ENCODE results near the gene IL1RAPL2.

IL1RAPL2 gene

GRCh38 chrX:104696667-104697066 lies 130.7 kb downstream of the IL1RAPL2 start:
- H3K4me3 ChIP-seq (ENCODE audit: control insufficient read depth, low read depth, low read length): no peak overlapping the region
- TF ChIP-seq CTCF (IDR thresholded peaks at IDR 0.05; ENCODE audit: control insufficient read depth, insufficient read depth, low read depth, low read length, missing control alignments): no peak
- no peak for DNase-seq (ENCODE audit: low read depth)

GRCh38 chrX:104697294-104697693 lies 131.3 kb downstream of the IL1RAPL2 start:
- no peak overlapping the region for H3K4me3 ChIP-seq (ENCODE audit: control insufficient read depth, low read depth, low read length)
- TF ChIP-seq CTCF (IDR thresholded peaks at IDR 0.05; ENCODE audit: control insufficient read depth, insufficient read depth, low read depth, low read length, missing control alignments): no peak
- no peak for DNase-seq (ENCODE audit: low read depth)

- DNase-seq (ENCODE audit: low read depth): no peak
- H3K4me3 ChIP-seq (ENCODE audit: control insufficient read depth, low read depth, low read length): no peak overlapping the region
- TF ChIP-seq CTCF (IDR thresholded peaks at IDR 0.05; ENCODE audit: control insufficient read depth, insufficient read depth, low read depth, low read length, missing control alignments): no peak
Measured at GRCh38 chrX:104707042-104707441, 141.0 kb downstream of the IL1RAPL2 start.

- H3K4me3 ChIP-seq (ENCODE audit: control insufficient read depth, low read depth, low read length): no peak overlapping the region
- no peak for TF ChIP-seq CTCF (IDR thresholded peaks at IDR 0.05; ENCODE audit: control insufficient read depth, insufficient read depth, low read depth, low read length, missing control alignments)
- DNase-seq (ENCODE audit: low read depth): no peak
Measured at GRCh38 chrX:104707572-104707971, 141.6 kb downstream of the IL1RAPL2 start.

GRCh38 chrX:104712515-104712914 lies 146.5 kb downstream of the IL1RAPL2 start:
- no peak for TF ChIP-seq CTCF (IDR thresholded peaks at IDR 0.05; ENCODE audit: control insufficient read depth, insufficient read depth, low read depth, low read length, missing control alignments)
- DNase-seq (ENCODE audit: low read depth): no peak

GRCh38 chrX:104721854-104722253 lies 155.9 kb downstream of the IL1RAPL2 start:
- H3K4me3 ChIP-seq (ENCODE audit: control insufficient read depth, low read depth, low read length): no peak overlapping the region
- no peak for TF ChIP-seq CTCF (IDR thresholded peaks at IDR 0.05; ENCODE audit: control insufficient read depth, insufficient read depth, low read depth, low read length, missing control alignments)
- no peak for DNase-seq (ENCODE audit: low read depth)

More at GRCh38 chrX:104712515-104712914, 146.5 kb downstream of the IL1RAPL2 start:
- no peak overlapping the region for H3K4me3 ChIP-seq (ENCODE audit: control insufficient read depth, low read depth, low read length)

GRCh38 chrX:104728456-104728855 lies 162.5 kb downstream of the IL1RAPL2 start:
- no peak for DNase-seq (ENCODE audit: low read depth)
- no peak overlapping the region for H3K4me3 ChIP-seq (ENCODE audit: control insufficient read depth, low read depth, low read length)
- TF ChIP-seq CTCF (IDR thresholded peaks at IDR 0.05; ENCODE audit: control insufficient read depth, insufficient read depth, low read depth, low read length, missing control alignments): no peak
